GM19240 (cell line): Measurements from ENCODE around the gene ZNF32.
"Not testable (repeated sequence)": the region's sequence is repeated elsewhere in the genome, so short reads cannot be mapped to it uniquely, and the experiment has no call there.

ENCODE experiments used
- DNase-seq: peaks from one replicate; pipeline ENCODE4 v3.0.0; 2011; ENCODE audit warnings: low spot score; ENCODE audit not compliant: insufficient read length

ZNF32 gene

GRCh38 chr10:43680035-43680434 is 31.4 kb upstream of the ZNF32 start:
- no peak for DNase-seq

- DNase-seq = no peak
Measured at GRCh38 chr10:43679509-43679908, 30.8 kb upstream of the ZNF32 start.

- DNase-seq = no peak
Measured at GRCh38 chr10:43678654-43679053, 30.0 kb upstream of the ZNF32 start.

- no peak for DNase-seq
Measured at GRCh38 chr10:43676901-43677300, 28.2 kb upstream of the ZNF32 start.

- DNase-seq = no peak
Measured at GRCh38 chr10:43676331-43676730, 27.6 kb upstream of the ZNF32 start.

GRCh38 chr10:43674553-43675210 is 26.0 kb upstream of the ZNF32 start:
- no peak for DNase-seq

- DNase-seq = no peak
Measured at GRCh38 chr10:43673471-43673870, 24.8 kb upstream of the ZNF32 start.

GRCh38 chr10:43671659-43672531 is 23.2 kb upstream of the ZNF32 start:
- peak; percentile 64 for DNase-seq

GRCh38 chr10:43669386-43669785 is 20.7 kb upstream of the ZNF32 start:
- DNase-seq = no peak

- no peak for DNase-seq
Measured at GRCh38 chr10:43667761-43668386, 19.2 kb upstream of the ZNF32 start.

GRCh38 chr10:43667317-43667731 is 18.6 kb upstream of the ZNF32 start:
- no peak for DNase-seq

- DNase-seq = no peak
Measured at GRCh38 chr10:43666552-43666951, 17.9 kb upstream of the ZNF32 start.

GRCh38 chr10:43665054-43665453 is 16.4 kb upstream of the ZNF32 start:
- no peak for DNase-seq

GRCh38 chr10:43658227-43658626 is 9.5 kb upstream of the ZNF32 start:
- no peak for DNase-seq

- DNase-seq = no peak
Measured at GRCh38 chr10:43655311-43655710, 6.6 kb upstream of the ZNF32 start.

GRCh38 chr10:43653746-43654145 is 5.1 kb upstream of the ZNF32 start:
- no peak for DNase-seq

GRCh38 chr10:43649185-43649523 is 473 bp upstream of the ZNF32 start:
- DNase-seq = no peak

- no peak for DNase-seq
Measured at GRCh38 chr10:43648095-43648397, 635 bp downstream of the ZNF32 start.

GRCh38 chr10:43647576-43647975 is 1.1 kb downstream of the ZNF32 start:
- no peak for DNase-seq

GRCh38 chr10:43645866-43646265 is 2.8 kb downstream of the ZNF32 start:
- DNase-seq = no peak

GRCh38 chr10:43644252-43644651 is 4.4 kb downstream of the ZNF32 start:
- DNase-seq = no peak

GRCh38 chr10:43640603-43641002 is 8.1 kb downstream of the ZNF32 start:
- no peak for DNase-seq

- not testable (repeated sequence) for DNase-seq
Measured at GRCh38 chr10:43635816-43636215, 12.9 kb downstream of the ZNF32 start.
